Smooth muscle cell (in vitro differentiated cells): ENCODE measurements around the gene SCNN1B. TPM values are rescaled to one million over a fixed set of nuclear protein-coding genes. Genes with fewer than 3 reads are reported as not detected.

ENCODE experiments used
- DNase-seq: peaks from one replicate; lab custom pipeline; 2025; ENCODE audit not compliant: unreplicated experiment; lab: John Stamatoyannopoulos, UW
- H2AFZ ChIP-seq: fragments of 200-600 bp; sonication (generic); 2 replicates; pipeline ENCODE4 v1.6.0; 2016; ENCODE audit warnings: antibody characterized with exemption, low read depth, mild to moderate bottlenecking
- H3F3A ChIP-seq: fragments of 200-600 bp; sonication (generic); 2 replicates; pipeline ENCODE4 v1.6.0; 2017; ENCODE audit warnings: antibody characterized with exemption, low read depth
- H3K27ac ChIP-seq: fragments of 200-600 bp; sonication (generic); 2 replicates; pipeline ENCODE4 v1.5.1; 2016; ENCODE audit warnings: low read depth, mild to moderate bottlenecking
- H3K27me3 ChIP-seq: fragments of 200-600 bp; sonication (generic); 2 replicates; pipeline ENCODE4 v1.6.1; 2016; ENCODE audit warnings: low read depth, mild to moderate bottlenecking
- H3K36me3 ChIP-seq: fragments of 200-600 bp; sonication (generic); 2 replicates; pipeline ENCODE4 v1.5.1; 2016; ENCODE audit warnings: low read depth
- H3K4me1 ChIP-seq: fragments of 200-600 bp; sonication (generic); 2 replicates; pipeline ENCODE4 v1.5.1; 2016; ENCODE audit warnings: low read depth
- H3K4me2 ChIP-seq: fragments of 200-600 bp; sonication (generic); 2 replicates; pipeline ENCODE4 v1.6.0; 2016; ENCODE audit warnings: mild to moderate bottlenecking
- H3K4me3 ChIP-seq: fragments of 200-600 bp; sonication (generic); 2 replicates; pipeline ENCODE4 v1.5.1; 2016; ENCODE audit warnings: mild to moderate bottlenecking
- H3K79me2 ChIP-seq: fragments of 200-600 bp; sonication (generic); 2 replicates; pipeline ENCODE4 v1.6.0; 2016; ENCODE audit warnings: low read depth, mild to moderate bottlenecking
- H3K9ac ChIP-seq: fragments of 200-600 bp; sonication (generic); 2 replicates; pipeline ENCODE4 v1.6.0; 2016; ENCODE audit warnings: low read depth
- H3K9me3 ChIP-seq: fragments of 200-600 bp; sonication (generic); replicated peaks from 2 replicates; pipeline ENCODE4 v1.5.1; 2016; ENCODE audit warnings: low read depth
- H4K20me1 ChIP-seq: fragments of 200-600 bp; sonication (generic); 2 replicates; pipeline ENCODE4 v1.6.0; 2016; ENCODE audit warnings: low read depth
- CTCF ChIP-seq: fragments of 200-600 bp; sonication (generic); IDR thresholded peaks from 2 replicates; pipeline ENCODE4 v1.5.1; 2017; ENCODE audit warnings: borderline replicate concordance, mild to moderate bottlenecking, antibody characterized with exemption; ENCODE audit not compliant: insufficient read depth, poor library complexity, severe bottlenecking
- whole genome bisulfite sequencing: methylation state at CpG from one replicate; pipeline ENCODE4 v1.1.7; 2016; ENCODE audit warnings: low lambda C conversion rate; 5-methylcytosine and 5-hydroxymethylcytosine counted together
- polyA plus RNA-seq: library from polyadenylated mRNA; unstranded; fragments of >200 nt; fragmentation: Nextera tagmentation; extraction: Ambion mirVana; gene quantifications from 2 replicates; pipeline ENCODE4 v1.2.1, GENCODE V29; 2016
- total RNA-seq: library from RNA; depleted of rRNA; stranded (reverse); fragments of >200 nt; gene quantifications from 2 replicates; pipeline ENCODE4 v1.2.3, GENCODE V29; 2014

SCNN1B gene
- total and polyA plus RNA-seq, 2 experiments from 2014 or later: not detected

GRCh38 chr16:23367564-23367963 lies 65.5 kb downstream of the SCNN1B start:
- no peak overlapping the region for H3K9ac ChIP-seq
- no peaks in the 10 kb centered on the region for H3K4me1 ChIP-seq
- no peaks in the 10 kb centered on the region for H3K27me3 ChIP-seq
- no peaks in the 10 kb centered on the region for H3K36me3 ChIP-seq
- no peaks in the 10 kb centered on the region for H3K9me3 ChIP-seq
- no peaks in the 10 kb centered on the region for H4K20me1 ChIP-seq
- H3K27ac ChIP-seq: no peak overlapping the region
- no peak overlapping the region for H3K4me2 ChIP-seq
- WGBS: 87% methylated on average over 10 of the region's 10 CpGs
- H3K79me2 ChIP-seq: no peaks in the 10 kb centered on the region
- no peak for DNase-seq
- H3K4me3 ChIP-seq: no peak overlapping the region
- H3F3A ChIP-seq: no peaks in the 10 kb centered on the region
- TF ChIP-seq CTCF: no peak
- no peak overlapping the region for H2AFZ ChIP-seq

- Histone ChIP-seq H3K79me2 (no peaks in the 10 kb centered on the region), H3K4me2 (no peak overlapping the region), H3K9ac (no peak overlapping the region), H3K27me3 (no peaks in the 10 kb centered on the region), H3K36me3 (no peaks in the 10 kb centered on the region), H3K4me1 (no peaks in the 10 kb centered on the region), H2AFZ (no peak overlapping the region), H3F3A (no peaks in the 10 kb centered on the region), H3K9me3 (no peaks in the 10 kb centered on the region), H3K4me3 (no peak overlapping the region), H3K27ac (no peak overlapping the region), H4K20me1 (no peaks in the 10 kb centered on the region)
- no peak for TF ChIP-seq CTCF
- DNase-seq: no peak
- 88% methylated on average over 8 of the region's 8 CpGs for WGBS
Observed at GRCh38 chr16:23367988-23368387, 65.9 kb downstream of the SCNN1B start.

- no peaks in the 10 kb centered on the region for H3K79me2 ChIP-seq
- H4K20me1 ChIP-seq: no peaks in the 10 kb centered on the region
- H3K9me3 ChIP-seq: no peaks in the 10 kb centered on the region
- no peak overlapping the region for H3K4me2 ChIP-seq
- H3K4me3 ChIP-seq: no peak overlapping the region
- no peak overlapping the region for H2AFZ ChIP-seq
- no peaks in the 10 kb centered on the region for H3K36me3 ChIP-seq
- WGBS: 70% methylated on average over 5 of the region's 5 CpGs
- no peaks in the 10 kb centered on the region for H3K27me3 ChIP-seq
- no peak overlapping the region for H3K9ac ChIP-seq
- DNase-seq: no peak
- no peaks in the 10 kb centered on the region for H3F3A ChIP-seq
- no peak overlapping the region for H3K27ac ChIP-seq
- H3K4me1 ChIP-seq: no peaks in the 10 kb centered on the region
- TF ChIP-seq CTCF: no peak
Observed at GRCh38 chr16:23368469-23368868, 66.4 kb downstream of the SCNN1B start.

GRCh38 chr16:23369416-23369815 lies 67.3 kb downstream of the SCNN1B start:
- H3K27me3 ChIP-seq: no peaks in the 10 kb centered on the region
- H3F3A ChIP-seq: no peaks in the 10 kb centered on the region
- no peak for TF ChIP-seq CTCF
- WGBS: 87% methylated on average over 7 of the region's 7 CpGs
- H3K27ac ChIP-seq: no peak overlapping the region
- no peak overlapping the region for H3K4me3 ChIP-seq
- no peak overlapping the region for H3K9ac ChIP-seq
- DNase-seq: no peak
- H3K79me2 ChIP-seq: no peaks in the 10 kb centered on the region
- no peak overlapping the region for H2AFZ ChIP-seq
- H3K36me3 ChIP-seq: no peaks in the 10 kb centered on the region
- no peak overlapping the region for H3K4me2 ChIP-seq
- H4K20me1 ChIP-seq: no peaks in the 10 kb centered on the region
- H3K9me3 ChIP-seq: no peaks in the 10 kb centered on the region
- H3K4me1 ChIP-seq: no peaks in the 10 kb centered on the region
